Erythroblast (primary cell): ENCODE results near the gene GNAI2.

Source experiments
- GATA1 ChIP-seq: IDR thresholded peaks from 2 replicates; pipeline ENCODE4 v1.6.1; 2011; ENCODE audit warnings: low read depth, mild to moderate bottlenecking, control low read depth, low read length, moderate library complexity
- POLR2A ChIP-seq: IDR thresholded peaks from 2 replicates; pipeline ENCODE4 v1.6.1; 2011; ENCODE audit warnings: mild to moderate bottlenecking, low read length

- no peak for TF ChIP-seq POLR2A
- TF ChIP-seq GATA1, result no peak
Observed at GRCh38 chr3:50231581-50231980, 4.4 kb upstream of the GNAI2 start.
